Esophagus muscularis mucosa (tissue), 4 donors: Measurements from ENCODE around the gene TIGD4. TPM values are rescaled to one million over a fixed set of nuclear protein-coding genes. Genes with fewer than 3 reads are reported as not detected.

Experiments used
- DNase-seq: peaks from one replicate; pipeline ENCODE4 v3.0.0-alpha.2; 2017; ENCODE audit errors: extremely low spot score
- H3K27ac ChIP-seq, 4 donors: fragments of 200-600 bp; sonication (generic); replicated peaks in 1 of 4; 1 replicate in 3 of 4; 2 replicates in 1 of 4; pipeline ENCODE4 v1.5.1; 2016 to 2019; ENCODE audit warnings: mild to moderate bottlenecking in 1 of 4
- H3K27me3 ChIP-seq, 4 donors: fragments of 200-600 bp; sonication (generic); one replicate each; pipeline versions ENCODE4 v1.5.1 to v1.6.0; 2016 to 2019
- H3K36me3 ChIP-seq, 4 donors: fragments of 200-600 bp; sonication (generic); one replicate each; pipeline ENCODE4 v1.5.1; 2016 to 2019
- H3K4me1 ChIP-seq, 4 donors: fragments of 200-600 bp; sonication (generic); one replicate each; pipeline ENCODE4 v1.5.1; 2016 to 2019
- H3K4me3 ChIP-seq, 4 donors: fragments of 200-600 bp; sonication (generic); 1 replicate in 2 of 4; 2 replicates in 2 of 4; pipeline ENCODE4 v1.5.1; 2016 to 2019; ENCODE audit warnings: mild to moderate bottlenecking in 4 of 4, moderate library complexity in 1 of 4
- H3K9me3 ChIP-seq, 4 donors: fragments of 200-600 bp; sonication (generic); 1 replicate in 3 of 4; 2 replicates in 1 of 4; pipeline ENCODE4 v1.5.1; 2016 to 2019
- CTCF ChIP-seq, 3 experiments: fragments of 200-600 bp in 2 of 3; fragments of 450-650 bp in 1 of 3; sonication (generic) in 2 of 3; IDR thresholded peaks; one replicate each; pipeline ENCODE4 v1.5.1; 2017 to 2019; ENCODE audit warnings: antibody characterized with exemption in 3 of 3, mild to moderate bottlenecking in 2 of 3, moderate library complexity in 1 of 3
- EP300 ChIP-seq: sonication (generic); formaldehyde crosslinking; IDR thresholded peaks from one replicate; pipeline ENCODE4 v1.6.1; 2017; ENCODE audit warnings: antibody characterized with exemption
- POLR2A ChIP-seq: fragments of 450-650 bp; IDR thresholded peaks from one replicate; pipeline ENCODE4 v1.6.1; 2017; ENCODE audit warnings: antibody characterized with exemption, moderate library complexity, mild to moderate bottlenecking, low read depth
- POLR2AphosphoS5 ChIP-seq, 2 donors: sonication (generic); formaldehyde crosslinking; IDR thresholded peaks; one replicate each; pipeline ENCODE4 v1.6.1; 2017; ENCODE audit warnings: antibody characterized with exemption in 2 of 2
- WGBS: methylation state at CpG from one replicate; pipeline ENCODE4 v1.1.5; 2018; 5-methylcytosine and 5-hydroxymethylcytosine counted together
- intact Hi-C: fragments of 100-400 bp; cut with DNase I; formaldehyde crosslinking; loops from one replicate; pipeline ENCODE4 v1.15.1; 2023
- total RNA-seq, 4 donors: library from RNA; depleted of rRNA; stranded (reverse); fragments of >200 nt; gene quantifications; one replicate each; pipeline versions ENCODE4 v1.1.0 to v1.2.1, GENCODE V29; 2016

Gene TIGD4
- total RNA-seq, 4 donors from 2014 or later, result 0.17 to 0.52 (median 0.37) TPM

DNA sequence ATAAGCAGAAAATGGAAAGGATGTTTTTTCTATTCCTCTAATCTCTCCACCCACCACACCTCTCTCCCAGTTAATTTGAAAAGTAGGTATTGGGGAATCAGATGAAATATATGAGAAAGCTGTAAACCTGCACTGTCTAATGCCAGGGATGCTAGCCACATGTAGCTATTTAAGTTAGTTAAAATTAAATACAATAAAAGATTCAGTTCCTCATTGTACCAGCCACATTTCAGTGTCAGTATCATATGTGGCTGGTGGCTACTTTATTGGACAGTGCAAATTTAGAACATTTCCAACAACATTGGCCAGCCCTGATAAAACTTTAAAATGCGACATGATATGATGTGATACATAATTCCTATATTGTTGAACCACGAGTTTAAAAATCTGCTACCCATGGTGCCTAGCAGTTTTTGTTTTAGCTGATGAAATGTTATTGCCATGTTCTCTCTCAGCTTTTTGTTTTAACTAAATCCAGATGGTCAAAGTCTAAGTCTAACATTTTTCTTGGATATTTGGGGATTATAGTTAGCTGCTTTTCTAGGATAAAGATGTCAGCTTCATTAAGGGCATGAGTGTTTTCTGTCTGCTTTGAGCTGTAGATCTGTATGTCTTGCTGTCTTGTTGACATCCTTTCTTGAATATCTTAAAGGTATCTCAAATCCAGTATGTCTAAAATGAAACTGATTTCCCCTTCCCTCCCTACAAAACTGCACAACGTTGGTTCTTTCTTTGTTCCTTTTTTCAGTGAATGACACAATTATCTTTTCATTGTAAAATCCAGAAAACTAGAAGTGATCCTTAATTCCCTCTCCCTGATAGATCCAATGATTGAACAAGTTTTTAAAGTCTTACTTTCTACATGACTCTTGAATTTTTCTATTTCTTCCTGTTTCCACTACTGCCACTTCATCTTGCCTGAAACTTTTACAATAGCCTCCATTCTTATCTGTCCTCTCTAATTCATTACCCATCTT is 6.4 kb upstream of the TIGD4 start:
- no peaks in the 10 kb centered on the region for H3K36me3 ChIP-seq
- intact Hi-C loops, result loop anchor here (10.0 kb wide), 1 partner anchor 1691 kb away; the partner anchor contains the start of gene RPS3A
- H3K4me1 ChIP-seq, result peaks cover 22 to 48% (median 38%) of the 10 kb centered on the region in 4 donors
- H3K27me3 ChIP-seq, result no peaks in the 10 kb centered on the region
- TF ChIP-seq POLR2AphosphoS5 (IDR thresholded peaks at IDR 0.05) (no peak), POLR2A (no peak), EP300 (no peak)
- H3K27ac ChIP-seq, result no peak overlapping the region
- WGBS, result 54% methylated on average over 3 of the region's 3 CpGs
- no peak overlapping the region for H3K4me3 ChIP-seq
- no peaks in the 10 kb centered on the region for H3K9me3 ChIP-seq
- no peak for DNase-seq

DNA sequence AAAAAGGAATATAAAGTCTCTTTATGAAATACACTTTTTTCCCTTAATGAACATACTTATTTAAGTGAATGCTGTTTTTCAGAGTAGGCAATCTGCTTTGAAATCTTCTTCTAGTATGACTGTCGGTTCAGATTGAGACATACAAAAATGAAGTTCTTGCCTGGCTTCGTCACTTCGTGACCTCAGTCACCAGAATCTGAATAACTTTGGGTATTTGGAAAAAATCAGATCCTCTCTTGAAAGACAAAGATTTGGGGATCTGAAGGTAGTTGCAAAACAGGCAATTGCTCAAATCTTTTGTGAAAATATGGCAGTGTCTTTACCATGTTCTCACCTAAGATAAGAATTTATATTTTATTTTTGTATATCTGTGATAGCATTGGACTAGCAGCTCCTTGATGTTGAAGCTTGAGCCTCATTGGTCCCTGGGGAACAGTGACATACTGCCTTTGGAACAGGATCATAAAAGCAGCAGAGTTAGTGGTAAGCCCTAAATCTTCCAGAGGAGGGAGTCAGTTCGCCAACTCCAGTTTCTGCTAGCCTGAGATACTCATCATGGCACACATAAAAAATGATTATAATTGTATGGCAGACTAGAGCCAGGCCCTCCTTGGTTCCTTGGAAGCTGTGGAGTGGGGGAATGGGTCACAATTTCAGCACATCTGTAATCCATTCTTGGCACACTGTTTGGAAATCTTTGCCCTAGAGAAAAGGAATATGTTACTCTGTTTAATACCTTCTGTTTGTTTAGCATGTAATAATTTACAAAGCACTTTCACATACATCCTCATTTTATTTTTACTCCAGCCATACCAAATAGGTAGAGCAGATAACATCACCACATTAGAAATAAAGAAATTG is 5.2 kb upstream of the TIGD4 start:
- no peaks in the 10 kb centered on the region for H3K27me3 ChIP-seq
- WGBS, result 88% methylated on average over 4 of the region's 4 CpGs
- H3K27ac ChIP-seq, result no peak overlapping the region
- TF ChIP-seq POLR2AphosphoS5 (IDR thresholded peaks at IDR 0.05), result no peak
- TF ChIP-seq EP300, result no peak
- no peak for TF ChIP-seq CTCF (IDR thresholded peaks at IDR 0.05)
- TF ChIP-seq POLR2A, result no peak
- no peaks in the 10 kb centered on the region for H3K9me3 ChIP-seq
- no peak overlapping the region for H3K4me3 ChIP-seq
- H3K36me3 ChIP-seq, result no peaks in the 10 kb centered on the region
- intact Hi-C loops, result loop anchor here (10.0 kb wide), 1 partner anchor 1690 kb away; the partner anchor contains the start of gene RPS3A
- H3K4me1 ChIP-seq, result peaks cover 28 to 53% (median 43%) of the 10 kb centered on the region in 4 donors
- DNase-seq, result no peak

GRCh38 chr4:152780267-152780778 is 793 bp upstream of the TIGD4 start:
- H3K9me3 ChIP-seq, result no peaks in the 10 kb centered on the region
- 4% methylated on average over 12 of the region's 14 CpGs for WGBS
- intact Hi-C loops, result loop anchor here (10.0 kb wide), 1 partner anchor 1686 kb away; the partner anchor contains the start of gene RPS3A

GRCh38 chr4:152778656-152779512 is 646 bp downstream of the TIGD4 start:
- intact Hi-C loops, result no loop called here
- H3K27me3 ChIP-seq, result no peaks in the 10 kb centered on the region
- WGBS, result 3% methylated on average over 30 of the region's 30 CpGs
- H3K36me3 ChIP-seq, result no peaks in the 10 kb centered on the region
- H3K4me3 ChIP-seq, result peak overlapping the region; percentile 56 to 84 (median 81)
- TF ChIP-seq CTCF (IDR thresholded peaks at IDR 0.05), result no peak
- no peaks in the 10 kb centered on the region for H3K9me3 ChIP-seq
- no peak for DNase-seq
- H3K4me1 ChIP-seq, result peaks cover 24 to 38% (median 33%) of the 10 kb centered on the region in 4 donors
- H3K27ac ChIP-seq, result peak overlapping the region; percentile 91 to 92 (median 92)

More at GRCh38 chr4:152780267-152780778, 793 bp upstream of the TIGD4 start:
- no peak for DNase-seq
- Histone ChIP-seq H3K4me1 (peaks cover 32 to 49% (median 40%) of the 10 kb centered on the region in 4 donors), H3K27me3 (no peaks in the 10 kb centered on the region), H3K27ac (peak overlapping the region; percentile 91 to 92 (median 92)), H3K4me3 (peak overlapping the region; percentile 56 to 84 (median 81)), H3K36me3 (no peaks in the 10 kb centered on the region)
- TF ChIP-seq POLR2A (no peak), POLR2AphosphoS5 (IDR thresholded peaks at IDR 0.05) (no peak), CTCF (IDR thresholded peaks at IDR 0.05) (no peak), EP300 (no peak)
